Dedifferentiated amniotic fluid mesenchymal stem cell (primary cell): ENCODE measurements around the gene TUBB4B.
A peak's percentile ranks its signal among the peaks of the same experiment; 100 is the strongest.

ENCODE experiments used
- DNase-seq: peaks from one replicate; pipeline ENCODE4 v3.0.0-alpha.2; 2016; ENCODE audit errors: extremely low spot score

TUBB4B gene

DNA sequence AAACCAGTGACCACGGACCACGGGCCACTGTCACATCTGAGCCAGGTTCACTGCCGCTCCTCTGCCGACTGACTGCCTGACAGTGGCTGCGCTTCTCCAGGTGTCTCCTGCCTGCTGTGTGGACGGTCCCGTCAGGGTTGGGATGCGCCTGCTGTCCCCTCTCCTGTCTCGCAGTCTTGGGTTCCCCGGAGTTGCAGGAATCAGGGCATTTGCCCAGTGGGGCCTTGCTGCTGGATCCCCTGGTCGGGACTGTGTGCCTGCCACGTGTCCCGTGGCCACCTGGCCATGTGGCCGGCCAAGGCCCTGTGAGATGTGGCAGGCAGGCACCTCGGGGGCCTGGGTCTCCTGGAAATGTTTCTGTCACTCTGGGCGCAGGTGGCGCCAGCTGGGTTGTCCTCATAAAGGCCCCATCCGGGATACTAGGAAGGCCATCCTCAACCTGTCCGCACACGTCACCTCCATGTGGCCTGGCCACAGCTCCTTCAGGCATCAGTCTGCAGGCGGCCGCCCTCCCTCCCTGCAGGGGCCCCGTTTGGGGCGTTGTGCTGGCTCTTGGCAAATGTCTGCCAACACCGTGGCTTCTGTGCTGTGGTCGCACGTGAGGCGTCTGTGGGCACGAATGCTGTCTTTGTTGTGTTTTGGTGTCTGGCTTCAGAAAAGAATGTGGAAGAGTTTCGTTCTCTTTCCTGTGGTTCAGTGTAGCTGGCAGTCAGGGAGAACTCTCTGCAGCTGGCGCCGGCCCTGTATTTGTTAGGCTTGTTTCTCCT, 30.0 kb downstream of the TUBB4B start:
- DNase-seq, result no peak

DNA sequence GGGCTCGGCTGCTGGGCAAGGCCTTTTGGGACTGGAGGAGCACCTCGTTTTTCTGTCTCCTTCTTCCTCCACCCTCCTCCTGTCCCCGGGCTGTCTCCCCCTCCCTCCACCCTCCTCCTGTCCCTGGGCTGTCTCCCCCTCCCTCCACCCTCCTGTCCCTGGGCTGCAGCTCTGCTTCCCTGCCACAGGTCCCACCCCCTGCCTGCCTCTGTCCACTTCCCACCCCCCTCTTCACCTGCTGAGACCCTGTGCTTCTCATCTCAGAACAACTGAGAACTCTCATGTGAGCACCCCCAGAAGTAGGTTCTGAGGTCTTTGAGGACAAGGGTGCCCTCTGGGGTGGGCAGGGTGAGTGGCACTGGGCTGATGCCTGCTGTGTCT, 30.6 kb downstream of the TUBB4B start:
- no peak for DNase-seq

DNA sequence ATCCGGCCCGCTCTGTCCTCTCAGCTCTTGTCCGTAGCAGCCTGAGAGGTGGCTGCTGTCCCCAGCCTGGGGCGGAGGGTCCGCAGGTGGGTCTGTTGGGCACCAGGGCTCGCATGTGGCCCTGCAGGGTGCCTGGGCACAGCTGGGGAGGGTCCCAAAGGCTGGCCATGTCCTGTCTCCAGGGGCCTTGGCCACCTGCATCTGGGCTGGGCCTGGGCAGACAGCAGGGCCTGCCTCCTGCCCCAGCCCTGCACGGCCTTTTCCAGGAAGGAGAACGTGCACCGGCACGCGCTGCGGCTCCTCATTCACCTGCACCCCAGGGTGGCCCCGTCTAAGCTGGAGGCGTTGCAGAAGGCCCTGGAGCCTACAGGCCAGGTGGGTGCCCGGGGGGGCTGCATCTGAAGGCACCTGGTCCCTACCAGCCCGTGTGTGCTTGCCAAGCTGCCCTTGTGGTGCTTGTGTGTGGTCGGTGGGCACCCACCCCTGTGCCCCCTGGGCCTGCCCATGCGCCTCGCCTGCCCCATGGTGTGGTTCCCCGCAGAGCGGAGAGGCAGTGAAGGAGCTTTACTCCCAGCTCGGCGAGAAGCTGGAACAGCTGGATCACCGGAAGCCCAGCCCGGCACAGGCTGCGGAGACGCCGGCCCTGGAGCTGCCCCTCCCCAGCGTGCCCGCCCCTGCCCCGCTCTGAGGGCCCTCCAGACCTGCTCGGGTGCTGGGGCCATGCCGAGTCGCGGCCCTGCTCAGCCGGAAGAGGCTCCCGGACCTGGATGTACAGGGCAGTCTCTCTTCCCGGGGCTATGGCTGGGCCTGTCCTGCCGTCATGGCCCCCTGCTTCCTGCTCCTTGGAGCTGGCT, 31.4 kb downstream of the TUBB4B start:
- DNase-seq, result no peak

DNA sequence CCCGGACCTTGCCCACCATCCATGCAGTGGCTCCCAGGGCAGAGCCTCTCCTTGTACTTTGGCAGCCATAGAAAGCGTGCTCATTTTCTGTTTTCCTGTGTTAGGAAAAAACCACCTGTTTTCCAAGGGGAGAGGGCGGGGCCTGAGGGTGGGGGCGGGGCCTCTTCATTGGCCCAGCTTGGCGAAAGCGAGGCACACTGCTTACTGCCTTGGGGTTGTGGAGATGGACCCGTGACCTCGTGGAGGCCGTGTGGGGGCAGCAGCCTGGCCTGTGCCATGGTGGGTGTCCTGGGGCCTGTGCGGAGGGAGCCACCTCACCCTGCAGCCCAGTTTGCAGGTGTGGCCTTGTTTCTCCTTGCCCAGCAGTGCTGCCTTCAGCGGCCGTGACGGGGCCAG, 32.0 kb downstream of the TUBB4B start:
- no peak for DNase-seq

DNA sequence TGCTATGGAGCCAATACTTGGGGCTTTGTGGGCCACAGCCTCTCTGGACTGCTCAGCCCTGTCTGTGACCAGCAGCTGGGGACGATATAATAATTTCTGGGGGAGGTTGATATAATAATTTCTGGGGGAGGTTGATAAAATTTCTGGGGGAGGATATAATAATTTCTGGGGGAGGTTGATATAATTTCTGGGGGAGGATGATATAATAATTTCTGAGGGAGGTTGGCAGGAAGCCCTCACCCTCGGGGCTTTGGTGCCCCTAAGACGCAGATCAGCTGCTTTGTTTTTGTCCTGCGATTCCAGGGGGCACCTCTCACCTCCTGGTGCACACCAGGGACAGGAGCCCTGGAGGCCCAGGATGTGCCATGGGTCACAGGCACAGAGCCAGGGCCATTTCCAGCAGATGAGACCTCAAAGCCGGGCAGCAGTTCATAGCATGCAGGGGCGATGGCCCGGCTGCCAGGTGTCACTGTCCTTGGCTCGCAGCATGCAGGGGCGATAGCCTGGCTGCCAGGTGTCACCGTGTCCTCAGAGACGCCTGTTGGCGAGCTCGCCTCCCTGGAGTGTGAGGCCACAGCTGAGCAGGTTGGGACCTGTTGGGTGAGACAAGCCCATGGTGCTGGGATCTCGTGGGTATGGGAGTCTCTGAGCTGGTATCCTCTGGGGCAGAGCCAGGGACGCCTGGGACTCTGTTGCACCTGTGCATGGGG, 32.7 kb downstream of the TUBB4B start:
- no peak for DNase-seq

DNA sequence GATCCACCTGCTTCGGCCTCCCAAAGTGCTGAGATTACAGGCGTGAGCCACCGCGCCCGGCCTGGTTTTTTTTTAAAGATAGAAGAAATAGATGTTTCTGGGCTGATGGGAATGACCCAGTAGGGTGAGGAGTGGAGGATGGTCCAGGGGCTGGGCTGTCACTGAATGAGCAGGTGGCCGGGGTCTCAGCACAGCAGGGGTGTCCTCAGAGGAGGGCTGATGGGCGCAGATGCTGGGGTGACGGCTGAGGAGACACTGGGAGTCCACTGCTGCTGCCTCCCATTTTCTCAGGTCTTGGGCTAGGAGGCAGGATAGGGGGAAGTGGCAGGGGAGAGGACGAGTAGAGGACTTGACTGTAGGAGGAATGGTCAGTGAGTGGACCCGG, 34.1 kb downstream of the TUBB4B start:
- no peak for DNase-seq

DNA sequence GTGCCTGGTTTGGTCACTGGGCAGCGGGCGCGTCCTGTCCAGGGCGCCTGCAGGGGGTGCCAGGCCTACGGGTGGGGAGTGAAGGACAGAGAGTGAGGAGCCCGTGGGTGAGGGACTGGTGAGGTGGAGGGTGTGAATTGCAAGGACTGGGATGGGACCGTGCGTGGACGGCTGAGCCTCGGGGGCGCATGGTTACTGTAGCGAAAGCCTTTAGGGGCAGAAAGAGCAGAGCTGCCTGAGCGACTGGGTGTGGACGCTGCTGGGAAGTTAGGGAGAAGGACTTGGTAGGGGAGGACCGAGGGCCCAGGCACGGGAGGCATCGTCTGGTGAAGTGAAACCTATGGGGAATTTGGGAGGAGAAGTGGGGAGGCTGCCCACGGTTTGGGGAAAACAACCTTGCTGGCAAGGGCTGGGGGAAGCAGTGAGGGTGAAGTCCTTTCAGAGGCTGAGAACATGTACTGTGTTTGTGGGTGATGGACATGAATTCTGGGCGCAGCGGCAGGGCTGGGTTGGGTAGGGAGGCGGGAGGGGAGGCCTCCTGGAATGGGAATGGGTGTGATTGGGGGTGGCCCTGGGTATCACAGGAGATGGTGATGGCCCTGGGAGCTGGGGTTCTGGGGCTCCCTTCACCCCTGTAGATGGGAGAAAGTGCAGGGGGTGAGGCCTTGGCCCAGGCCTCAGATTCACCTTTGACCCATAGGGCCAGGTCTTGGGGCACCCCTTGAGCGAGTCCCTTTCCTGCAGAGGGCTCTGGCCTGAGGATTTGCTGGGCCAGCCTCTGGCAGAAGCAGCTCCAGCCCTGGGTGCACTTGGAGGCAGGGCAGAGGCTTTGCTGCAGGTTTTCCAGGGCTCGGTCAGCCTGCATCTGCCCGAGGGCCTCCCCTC, 34.7 kb downstream of the TUBB4B start:
- DNase-seq, result no peak

DNA sequence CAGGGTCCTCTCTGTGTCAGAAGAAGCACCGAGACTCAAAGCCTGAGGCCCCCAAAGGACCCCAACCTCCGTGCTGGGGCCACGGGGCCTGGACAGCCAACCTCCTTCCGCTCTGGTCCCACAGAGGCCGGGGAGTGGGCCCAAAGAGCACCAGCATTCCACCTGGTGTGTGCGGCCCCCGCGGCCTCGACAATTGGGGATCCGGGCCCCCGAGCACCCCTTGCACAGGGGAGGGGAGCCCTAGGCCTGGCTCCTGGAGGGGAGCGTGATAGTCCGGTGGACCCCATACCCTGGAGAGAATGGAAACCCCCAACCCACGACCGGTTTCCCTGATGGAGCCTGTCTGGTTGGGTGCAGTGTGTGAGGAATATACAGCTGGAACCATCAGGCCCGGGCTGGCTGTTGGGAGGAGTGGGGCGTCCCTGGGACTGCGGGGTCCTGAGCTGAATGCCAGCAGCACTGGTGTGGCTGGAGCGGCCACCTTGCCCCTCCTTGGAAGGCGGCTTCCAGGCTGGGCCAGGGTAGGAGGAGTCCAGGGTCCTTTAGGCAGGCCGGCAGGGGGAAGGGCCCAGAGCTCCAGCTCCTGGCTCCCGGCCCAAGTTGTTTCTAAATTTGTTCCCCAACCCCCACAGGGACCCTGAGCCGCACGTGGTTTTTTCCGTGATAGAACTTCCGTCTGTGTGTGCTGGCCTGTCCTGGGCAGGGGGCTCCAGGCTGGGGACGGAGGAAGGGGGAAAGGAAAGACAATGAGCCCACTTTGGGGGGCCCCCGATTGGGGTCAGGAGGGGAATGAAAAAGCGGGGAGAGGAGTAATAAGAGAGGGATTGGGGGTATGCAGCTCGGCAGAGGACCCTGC, 35.6 kb downstream of the TUBB4B start:
- DNase-seq, result peak; percentile 18

DNA sequence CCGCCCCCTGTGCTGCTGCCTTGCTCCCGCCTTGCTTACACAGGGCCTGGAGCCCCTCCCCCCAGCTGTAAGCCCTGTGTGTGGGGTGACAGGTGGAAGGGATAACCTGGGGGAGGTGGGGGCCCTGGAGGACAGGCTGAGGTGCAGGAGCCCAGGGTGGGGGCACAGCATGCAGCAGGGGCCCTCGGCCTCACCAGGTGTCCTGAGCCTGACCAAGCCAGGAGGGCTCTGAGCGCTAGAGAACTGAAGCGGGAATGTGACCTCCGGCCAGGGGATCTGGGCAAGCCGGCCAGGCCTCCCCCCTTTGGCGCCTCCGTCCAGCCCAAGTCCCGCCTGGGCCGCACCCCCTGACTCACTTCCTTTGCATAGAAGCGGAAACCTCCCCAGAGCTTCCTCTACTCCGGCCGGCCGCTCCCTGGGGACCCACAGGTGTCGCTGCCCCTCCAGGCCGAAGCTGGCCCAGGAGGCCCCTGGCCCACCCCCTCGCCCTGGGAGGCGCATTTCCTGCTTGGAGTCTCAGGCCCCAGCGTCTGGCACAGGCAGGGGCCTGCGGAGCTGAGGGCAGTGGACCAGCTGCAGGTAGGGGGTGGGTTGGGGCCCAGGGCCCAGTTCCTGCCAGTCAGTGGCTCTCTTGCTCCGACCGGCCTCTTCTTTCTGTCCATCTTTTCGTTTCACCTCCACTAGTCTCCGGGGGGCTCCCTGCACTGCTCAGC, 36.4 kb downstream of the TUBB4B start, which contains the start of gene TOR4A:
TSS of gene TOR4A (plus strand) at position 398 of the 713 bp plus-strand sequence. CDS start 964 bp downstream, outside the sequence.
- DNase-seq, result peak; percentile 64

DNA sequence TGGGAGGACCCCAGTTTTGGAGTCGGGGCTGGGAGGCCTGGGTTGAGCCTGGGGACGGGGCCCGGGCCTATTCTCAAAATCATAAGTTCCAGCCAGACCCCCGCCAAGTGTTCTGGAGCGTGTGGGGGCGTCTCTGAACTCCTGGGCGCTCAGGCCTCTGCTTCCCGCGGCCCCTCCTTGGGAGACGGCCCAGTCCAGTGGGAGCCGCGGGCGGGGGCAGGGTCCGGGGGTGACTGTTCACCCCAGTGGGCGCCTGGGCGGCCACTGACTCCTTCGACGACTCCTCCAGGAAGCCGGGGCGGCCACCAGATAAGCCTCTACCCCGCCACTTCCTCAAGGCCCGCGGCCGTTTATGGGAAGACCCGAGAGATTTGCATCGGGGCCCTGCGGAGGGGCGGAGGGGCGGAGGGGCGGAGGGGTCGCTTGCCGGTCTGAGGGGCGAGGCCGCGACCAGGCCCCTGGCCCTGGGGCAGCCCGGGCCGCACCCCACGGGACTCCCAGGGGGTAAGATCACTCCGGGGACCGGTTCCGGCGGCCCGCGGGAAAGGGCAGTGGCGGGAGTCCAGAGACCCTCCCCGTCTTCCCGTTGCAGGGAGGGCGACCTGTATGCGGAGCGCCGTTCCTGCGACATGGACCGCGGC, 37.1 kb downstream of the TUBB4B start:
- DNase-seq, result no peak

DNA sequence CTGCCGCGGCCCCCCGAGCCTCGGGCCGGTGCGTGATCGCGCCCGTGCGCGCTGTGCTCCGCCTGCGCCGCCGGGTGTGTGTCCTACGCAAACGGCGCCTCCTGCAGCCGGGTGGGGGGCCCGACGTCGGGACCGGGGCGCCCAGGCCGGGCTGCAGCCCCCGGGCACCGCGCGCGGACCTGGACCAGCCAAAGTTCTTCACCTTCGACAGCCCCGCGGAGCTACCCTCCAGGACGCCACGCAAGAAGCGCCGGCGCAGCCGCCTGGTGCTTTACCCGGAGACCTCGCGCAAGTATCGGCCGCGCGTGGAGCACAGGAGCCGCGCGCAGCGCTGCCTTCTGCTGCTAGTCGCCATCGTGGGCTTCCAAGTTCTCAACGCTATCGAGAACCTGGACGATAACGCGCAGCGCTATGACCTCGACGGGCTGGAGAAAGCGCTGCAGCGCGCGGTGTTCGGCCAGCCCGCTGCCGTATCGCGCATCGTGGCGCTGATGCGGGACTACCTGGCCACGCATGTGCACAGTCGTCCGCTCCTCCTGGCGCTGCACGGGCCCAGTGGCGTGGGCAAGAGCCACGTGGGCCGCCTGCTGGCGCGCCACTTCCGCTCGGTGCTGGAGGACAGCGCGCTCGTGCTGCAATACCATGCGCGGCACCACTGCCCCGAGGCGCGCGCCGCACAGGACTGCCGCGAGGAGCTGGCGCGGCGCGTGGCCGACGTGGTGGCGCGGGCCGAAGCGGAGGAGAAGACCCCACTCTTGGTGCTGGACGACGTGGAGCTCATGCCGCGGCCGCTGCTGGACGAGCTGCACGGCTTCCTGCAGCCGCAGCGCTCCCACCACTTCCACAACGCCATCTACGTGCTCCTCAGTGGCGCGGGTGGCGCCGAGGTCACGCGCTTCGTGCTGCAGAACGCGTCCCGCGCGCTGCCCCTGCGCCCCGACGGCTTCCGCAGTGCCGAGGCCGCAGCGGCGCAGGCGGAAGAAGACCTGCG, 37.9 kb downstream of the TUBB4B start:
- DNase-seq, result no peak

DNA sequence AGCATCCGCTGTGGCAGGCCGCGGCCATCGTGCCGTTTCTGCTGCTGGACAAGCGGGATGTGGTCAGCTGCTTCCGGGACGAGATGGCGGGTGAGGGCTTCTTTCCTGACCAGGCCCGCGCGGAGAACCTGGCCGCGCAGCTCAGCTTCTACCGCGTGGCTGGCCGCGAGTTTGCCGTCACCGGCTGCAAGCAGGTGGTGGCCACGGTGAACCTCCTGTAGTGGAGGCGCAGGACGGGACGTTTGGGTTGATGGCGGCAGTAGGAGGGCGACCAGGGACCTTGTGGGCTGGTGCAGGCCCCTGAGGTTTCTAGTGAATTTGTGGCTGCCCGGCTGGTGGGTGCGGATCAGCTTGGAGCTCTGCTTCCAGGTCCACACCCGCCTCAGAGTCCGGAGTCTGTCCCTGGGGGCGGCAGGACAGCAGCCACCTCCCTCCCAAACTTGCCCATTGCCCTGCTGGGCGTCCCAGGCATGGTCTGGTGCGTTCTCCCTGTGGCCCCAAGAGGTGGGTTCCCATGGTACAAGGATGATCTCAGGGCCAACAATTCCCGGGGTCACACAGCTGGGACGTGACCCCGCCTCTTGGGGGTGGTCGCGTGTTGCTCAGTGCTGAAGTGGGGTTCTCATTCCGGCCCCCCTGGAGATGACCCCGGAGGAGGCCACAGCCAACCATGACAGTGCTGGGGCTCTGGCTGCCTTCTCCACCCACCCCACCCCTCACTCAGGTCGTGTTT, 38.8 kb downstream of the TUBB4B start:
- DNase-seq, result no peak

DNA sequence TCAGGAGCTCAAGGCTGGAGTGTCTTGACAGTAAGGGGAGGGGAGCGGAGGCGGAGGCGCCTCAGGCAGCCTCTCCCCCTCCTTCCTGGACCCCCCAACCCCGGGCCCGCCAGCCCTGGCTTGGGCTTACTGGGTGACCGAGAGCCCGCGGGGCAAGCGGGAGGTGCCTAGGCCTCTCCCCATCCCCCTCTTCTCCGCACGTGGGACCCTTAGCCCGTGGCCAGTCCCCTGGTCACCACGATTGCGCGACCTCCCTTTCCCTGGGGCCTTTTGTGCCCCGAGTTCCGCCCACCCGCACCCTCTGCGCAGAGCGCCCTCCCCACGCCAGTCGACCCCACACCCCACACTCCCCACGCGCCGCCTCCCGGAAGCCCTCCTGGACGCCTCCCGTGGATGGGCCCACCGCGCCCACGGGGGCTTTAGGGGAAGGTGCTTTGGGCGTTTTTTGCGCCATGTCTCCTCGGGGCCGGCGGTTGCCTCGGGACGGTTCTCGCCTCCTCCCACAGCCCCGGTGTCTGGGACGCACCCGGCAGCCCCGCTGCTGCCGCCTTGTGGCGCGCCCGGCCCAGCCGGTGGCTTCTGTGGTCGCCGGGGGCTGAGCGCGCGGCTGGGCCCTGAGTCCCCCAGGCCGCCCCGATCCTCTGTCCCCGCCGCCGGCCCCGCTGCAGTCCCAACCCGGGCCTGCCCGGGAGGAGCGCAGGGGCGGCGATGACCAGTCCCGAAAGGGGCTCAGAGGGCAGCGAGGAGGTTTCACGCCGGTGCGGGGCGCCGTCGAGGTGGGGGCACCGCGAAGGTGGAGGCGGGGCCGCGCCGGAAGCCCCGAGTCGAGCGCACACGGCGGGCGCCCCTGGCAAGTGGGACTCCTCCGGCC, 39.6 kb downstream of the TUBB4B start:
- DNase-seq, result no peak

DNA sequence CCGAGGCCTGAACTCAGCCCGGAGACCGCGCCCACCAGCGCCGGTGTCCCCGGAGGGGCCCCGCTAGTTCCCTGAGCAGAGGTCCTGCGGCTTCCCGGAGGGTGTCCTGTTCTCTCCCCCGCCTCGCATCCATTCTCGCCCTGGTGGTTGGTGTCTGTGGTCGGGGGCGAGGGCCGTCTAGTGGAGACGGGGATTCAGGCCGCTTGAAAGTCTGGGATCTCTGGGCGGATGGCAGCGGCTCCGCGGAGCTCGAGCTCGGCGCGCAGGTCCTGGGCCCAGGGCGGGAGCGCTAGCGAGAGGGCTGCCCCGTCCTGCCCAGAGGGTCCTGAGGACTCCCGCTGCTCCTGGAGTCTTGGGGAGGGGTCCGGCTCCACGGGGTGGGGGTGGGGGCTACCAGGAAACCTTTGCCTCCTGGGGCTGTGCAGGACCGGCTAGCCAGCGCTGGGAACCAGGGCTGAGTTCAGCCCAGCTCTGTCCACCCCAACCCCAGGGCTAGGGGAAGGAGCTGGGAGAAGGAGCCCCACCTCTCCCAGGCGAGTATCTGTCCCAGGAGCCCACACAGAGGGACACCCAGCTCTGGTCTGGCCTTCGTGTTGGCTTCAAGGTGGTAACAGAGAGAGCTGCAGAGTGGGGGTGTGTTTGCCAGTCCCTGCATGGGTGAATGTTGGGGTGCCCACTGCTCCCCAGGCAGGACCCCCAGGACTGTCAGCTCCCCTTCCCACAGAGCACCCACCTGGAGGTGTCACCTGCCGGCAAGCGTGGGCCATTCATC, 40.4 kb downstream of the TUBB4B start:
- DNase-seq, result no peak

DNA sequence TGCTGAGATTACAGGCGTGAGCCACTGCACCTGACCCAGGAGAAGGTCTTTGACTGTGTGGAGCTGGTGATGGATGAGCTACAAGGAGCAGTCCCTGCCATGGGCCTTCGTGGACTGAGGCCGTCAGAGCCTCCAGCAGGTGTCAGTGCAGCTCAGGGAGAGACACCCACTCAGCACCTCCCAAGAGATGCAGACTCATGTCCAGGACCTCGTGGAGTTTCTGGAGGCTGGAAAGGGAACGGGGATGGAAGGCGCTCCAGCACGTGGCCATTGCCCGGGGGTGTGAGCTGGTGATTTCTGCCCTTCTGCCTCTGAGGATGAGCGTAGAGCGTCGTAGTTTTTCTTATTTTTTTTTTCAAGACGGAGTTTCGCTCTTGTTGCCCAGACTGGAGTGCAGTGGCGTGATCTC, 45.9 kb downstream of the TUBB4B start:
- DNase-seq, result no peak

DNA sequence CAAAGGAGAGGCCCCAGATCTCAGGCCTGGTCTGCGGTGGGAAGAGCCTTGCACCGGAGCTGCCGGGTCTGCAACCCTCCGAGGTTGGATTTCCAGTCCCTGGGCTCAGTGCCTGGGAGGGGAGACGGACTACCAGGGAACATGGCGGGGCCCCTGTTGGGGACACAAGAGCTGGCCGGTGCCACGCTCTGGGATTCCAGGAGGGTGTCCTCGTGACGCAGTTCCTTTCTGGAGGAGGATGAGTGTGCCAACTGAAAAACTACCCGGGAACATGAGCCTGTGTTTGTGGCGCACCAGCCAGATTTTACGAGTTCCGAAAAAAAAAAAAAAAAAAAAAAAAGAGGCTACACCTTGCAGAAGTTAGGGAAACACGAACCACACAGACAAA, 52.0 kb downstream of the TUBB4B start:
- no peak for DNase-seq
